Fibroblast of lung (primary cell): ENCODE measurements around the gene IL1RAPL2.

Experiments
- CTCF ChIP-seq, 2 donors: IDR thresholded peaks in 1 of 2; conservative IDR thresholded peaks in 1 of 2; 1 replicate in 1 of 2; 2 replicates in 1 of 2; pipeline ENCODE4 v1.5.1; 2011 to 2012; ENCODE audit warnings: low read length in 2 of 2, control low read depth in 1 of 2, inconsistent platforms in 1 of 2, low read depth in 1 of 2, mild to moderate bottlenecking in 1 of 2
- EZH2 ChIP-seq: IDR thresholded peaks from 2 replicates; pipeline ENCODE4 v1.5.1; 2012; ENCODE audit warnings: low read length, control low read depth, mild to moderate bottlenecking; ENCODE audit errors: missing control alignments

DNA sequence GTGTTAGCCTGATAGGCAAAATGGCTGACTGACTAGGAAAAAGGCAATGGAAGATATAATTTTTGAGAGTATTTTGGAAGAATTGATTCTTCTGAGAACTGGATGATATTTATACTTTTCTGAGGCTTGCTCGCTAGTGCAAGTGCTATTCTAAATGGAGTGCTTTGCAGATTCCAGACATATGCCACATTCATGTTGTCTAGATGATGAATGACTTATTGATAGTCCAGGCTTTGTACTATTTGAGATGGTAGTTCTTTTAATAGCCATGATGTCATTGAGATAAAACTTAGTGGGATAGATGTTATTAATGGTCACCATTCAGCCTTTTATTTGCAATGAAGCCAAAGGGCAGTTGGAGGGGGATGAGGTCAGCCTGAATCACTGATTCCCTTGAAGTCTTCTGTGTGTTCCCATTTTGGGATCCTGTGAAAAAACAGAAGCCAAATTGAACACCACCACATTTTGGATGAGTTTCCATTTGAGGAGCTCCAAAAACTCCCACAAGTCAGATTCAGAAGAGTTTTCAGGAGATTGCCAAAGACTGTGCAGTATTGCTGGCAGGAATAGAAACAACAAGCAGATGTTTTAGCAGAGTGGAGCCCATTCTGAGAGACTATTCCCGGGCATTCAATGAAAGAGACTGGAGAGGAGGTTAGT is 184.1 kb downstream of the IL1RAPL2 start:
- TF ChIP-seq CTCF (conservative IDR thresholded peaks at IDR 0.05 in 1 of 2, IDR thresholded peaks at IDR 0.05 in 1 of 2; ENCODE audit: low read depth in 1 of 2, low read length in 2 of 2) = no peak
- no peak for TF ChIP-seq EZH2
